Right lobe of liver (tissue), 6 donors: ENCODE measurements around the gene CASD1. TPM values are rescaled to one million over a fixed set of nuclear protein-coding genes. Genes with fewer than 3 reads are reported as not detected.

Source experiments
- ATAC-seq, 4 donors: fragments of 200-7000 bp; cut with Tn5 transposase; one replicate each; pipeline ENCODE4 v1.9.1; 2020; ENCODE audit warnings: mild to moderate bottlenecking in 4 of 4, moderate library complexity in 4 of 4
- DNase-seq, 3 donors: peaks; one replicate each; pipeline ENCODE4 v3.0.0-alpha.2; 2020
- H3K27ac ChIP-seq, 3 donors: fragments of 200-600 bp; one replicate each; pipeline ENCODE4 v1.8.0; 2022
- H3K27me3 ChIP-seq, 2 donors: fragments of 200-600 bp; one replicate each; pipeline ENCODE4 v1.8.0; 2022
- H3K36me3 ChIP-seq, 4 donors: fragments of 200-600 bp; sonication (generic) in 1 of 4; one replicate each; pipeline versions ENCODE4 v1.5.1 to v1.8.0; 2017 to 2022; ENCODE audit warnings: control low read depth in 1 of 4
- H3K4me1 ChIP-seq, 4 donors: fragments of 200-600 bp; sonication (generic) in 1 of 4; one replicate each; pipeline versions ENCODE4 v1.5.1 to v1.8.0; 2017 to 2022; ENCODE audit warnings: control low read depth in 1 of 4
- H3K4me3 ChIP-seq, 3 donors: fragments of 200-600 bp; one replicate each; pipeline ENCODE4 v1.8.0; 2022
- H3K9me3 ChIP-seq, 4 donors: fragments of 200-600 bp; sonication (generic) in 1 of 4; one replicate each; pipeline versions ENCODE4 v1.5.1 to v1.8.0; 2017 to 2022; ENCODE audit warnings: control low read depth in 1 of 4
- CTCF ChIP-seq, 4 donors: fragments of 200-600 bp in 3 of 4; fragments of 450-650 bp in 1 of 4; IDR thresholded peaks; one replicate each; pipeline versions ENCODE4 v1.5.1 to v1.8.0; 2016 to 2022; ENCODE audit warnings: antibody characterized with exemption in 4 of 4, mild to moderate bottlenecking in 2 of 4
- POLR2A ChIP-seq: fragments of 450-650 bp; IDR thresholded peaks from one replicate; pipeline ENCODE4 v1.6.1; 2017; ENCODE audit warnings: antibody characterized with exemption, mild to moderate bottlenecking
- WGBS: methylation state at CpG from one replicate; pipeline ENCODE4 v1.1.6; 2018; ENCODE audit warnings: low coverage, low lambda C conversion rate; ENCODE audit not compliant: insufficient coverage; ENCODE audit errors: missing lambda C conversion rate; 5-methylcytosine and 5-hydroxymethylcytosine counted together
- intact Hi-C, 2 donors: fragments of 100-400 bp; cut with DNase I; formaldehyde crosslinking; loops; one replicate each; pipeline versions ENCODE4 v1.11.2 to v1.14.1; 2022
- total RNA-seq, 6 experiments: library from RNA; depleted of rRNA in 2 of 6; stranded (reverse); fragments of >200 nt in 2 of 6; fragmentation: NEBNext Ultra II Directional in 3 of 6; extraction: Animal tissue kit (Norgen Biotek cat#: 25700) in 3 of 6; gene quantifications; one replicate each; pipeline versions ENCODE4 v1.1.0 to v1.2.4, GENCODE V29; 2016 to 2023
- donor health status: DM: no; HTN: yes; CAD: no.
- donor health status: DM: no; HTN: no; CAD: no.
- donor health status: DM: no; HTN: no; CAD: no.
- donor health status: DM: no; HTN: yes; CAD: no.
- donor health status: DM: no; HTN: yes; CAD: no.

Gene CASD1
- total RNA-seq, 6 experiments from 2014 or later = 4.5 to 10.4 (median 7.2) TPM

- 86% methylated on average over 2 of the region's 4 CpGs for WGBS
- no peak for TF ChIP-seq CTCF (IDR thresholded peaks at IDR 0.05)
- no peak for TF ChIP-seq POLR2A
- H3K27ac ChIP-seq = no peak overlapping the region
- no peaks in the 10 kb centered on the region for H3K27me3 ChIP-seq
- ATAC-seq (no peak), DNase-seq (no peak)
- intact Hi-C loops = no loop called here
- H3K9me3 ChIP-seq = no peaks in the 10 kb centered on the region
- H3K36me3 ChIP-seq = no peaks in the 10 kb centered on the region
- no peak overlapping the region for H3K4me3 ChIP-seq
- no peaks in the 10 kb centered on the region for H3K4me1 ChIP-seq
These were observed 55.8 kb downstream of the CASD1 start for GRCh38 chr7:94565247-94565894.

- no peaks in the 10 kb centered on the region for H3K27me3 ChIP-seq
- H3K4me1 ChIP-seq = no peaks in the 10 kb centered on the region
- H3K27ac ChIP-seq = no peak overlapping the region
- no peaks in the 10 kb centered on the region for H3K36me3 ChIP-seq
- intact Hi-C loops = no loop called here
- DNase-seq (no peak), ATAC-seq (no peak)
- no peaks in the 10 kb centered on the region for H3K9me3 ChIP-seq
- no peak for TF ChIP-seq CTCF (IDR thresholded peaks at IDR 0.05)
- no peak overlapping the region for H3K4me3 ChIP-seq
These were observed 57.8 kb downstream of the CASD1 start for GRCh38 chr7:94567396-94567795.

- intact Hi-C loops = no loop called here
- Histone ChIP-seq H3K27ac (no peak overlapping the region), H3K4me1 (no peaks in the 10 kb centered on the region), H3K36me3 (no peaks in the 10 kb centered on the region), H3K9me3 (peaks cover 0 to 7% (median 0%) of the 10 kb centered on the region in 4 donors), H3K27me3 (no peaks in the 10 kb centered on the region), H3K4me3 (no peak overlapping the region)
- no peak for DNase-seq
- no peak for TF ChIP-seq POLR2A
- no peak for TF ChIP-seq CTCF (IDR thresholded peaks at IDR 0.05)
- ATAC-seq = no peak
These were observed 62.2 kb downstream of the CASD1 start for GRCh38 chr7:94571816-94572215.

GRCh38 chr7:94575646-94576045, 66.0 kb downstream of the CASD1 start:
- WGBS = 97% methylated on average over 2 of the region's 2 CpGs
- Histone ChIP-seq H3K27me3 (no peaks in the 10 kb centered on the region), H3K36me3 (no peaks in the 10 kb centered on the region), H3K4me1 (no peaks in the 10 kb centered on the region), H3K27ac (no peak overlapping the region), H3K9me3 (peaks cover 0 to 7% (median 0%) of the 10 kb centered on the region in 4 donors), H3K4me3 (no peak overlapping the region)
- DNase-seq = no peak
- TF ChIP-seq POLR2A (no peak), CTCF (IDR thresholded peaks at IDR 0.05) (no peak)
- intact Hi-C loops = no loop called here
- no peak for ATAC-seq

- Histone ChIP-seq H3K9me3 (peaks cover 0 to 7% (median 0%) of the 10 kb centered on the region in 4 donors), H3K4me1 (no peaks in the 10 kb centered on the region), H3K36me3 (no peaks in the 10 kb centered on the region), H3K27me3 (no peaks in the 10 kb centered on the region), H3K4me3 (no peak overlapping the region), H3K27ac (no peak overlapping the region)
- intact Hi-C loops = no loop called here
- TF ChIP-seq POLR2A (no peak), CTCF (IDR thresholded peaks at IDR 0.05) (no peak)
- no peak for ATAC-seq
- whole genome bisulfite sequencing = 64% methylated on average over 2 of the region's 2 CpGs
- DNase-seq = no peak
These were observed 66.7 kb downstream of the CASD1 start for GRCh38 chr7:94576316-94576715.
